ENCODE measurements around the gene TNNT1. TPM values are rescaled to one million over a fixed set of nuclear protein-coding genes. Genes with fewer than 3 reads are reported as not detected.
"Not testable (repeated sequence)": the region's sequence is repeated elsewhere in the genome, so short reads cannot be mapped to it uniquely, and the experiment has no call there.

The TNNT1 gene
- polyA plus RNA-seq, 5 donors: 0.91 to 27.5 (median 2.1) TPM

- DNase-seq: no peak
Observed at GRCh38 chr19:55111238-55111831, 37.7 kb downstream of the TNNT1 start.

GRCh38 chr19:55109527-55110291, 39.3 kb downstream of the TNNT1 start:
- DNase-seq: no peak

GRCh38 chr19:55107252-55107651, 41.8 kb downstream of the TNNT1 start:
- not testable (repeated sequence) for DNase-seq

- DNase-seq: no peak
Observed at GRCh38 chr19:55106591-55106990, 42.4 kb downstream of the TNNT1 start.

- no peak for DNase-seq
Observed at GRCh38 chr19:55105237-55105636, 43.8 kb downstream of the TNNT1 start.

- no peak for DNase-seq
Observed at GRCh38 chr19:55103190-55103589, 45.8 kb downstream of the TNNT1 start.

- no peak for DNase-seq
Observed at GRCh38 chr19:55101261-55101660, 47.7 kb downstream of the TNNT1 start.

- no peak for DNase-seq
Observed at GRCh38 chr19:55099557-55100506, 49.2 kb downstream of the TNNT1 start.

GRCh38 chr19:55098716-55099556, 50.1 kb downstream of the TNNT1 start:
- DNase-seq: no peak

GRCh38 chr19:55097864-55098715, 50.9 kb downstream of the TNNT1 start:
- no peak for DNase-seq

GRCh38 chr19:55096061-55096701, 52.8 kb downstream of the TNNT1 start:
- no peak for DNase-seq

GRCh38 chr19:55095260-55096060, 53.5 kb downstream of the TNNT1 start:
- DNase-seq: no peak

- DNase-seq: no peak
Observed at GRCh38 chr19:55094456-55095259, 54.3 kb downstream of the TNNT1 start.

- no peak for DNase-seq
Observed at GRCh38 chr19:55092423-55093318, 56.3 kb downstream of the TNNT1 start.

GRCh38 chr19:55091955-55092354, 57.1 kb downstream of the TNNT1 start:
- no peak for DNase-seq

- DNase-seq: no peak
Observed at GRCh38 chr19:55091126-55091910, 57.7 kb downstream of the TNNT1 start.
